Epidermal melanocyte (primary cell): ENCODE results near the gene LRIG1.

Experiments used
- DNase-seq: peaks from one replicate; pipeline ENCODE4 v3.0.0; 2011; ENCODE audit warnings: low spot score; ENCODE audit not compliant: insufficient read length

The LRIG1 gene

DNA sequence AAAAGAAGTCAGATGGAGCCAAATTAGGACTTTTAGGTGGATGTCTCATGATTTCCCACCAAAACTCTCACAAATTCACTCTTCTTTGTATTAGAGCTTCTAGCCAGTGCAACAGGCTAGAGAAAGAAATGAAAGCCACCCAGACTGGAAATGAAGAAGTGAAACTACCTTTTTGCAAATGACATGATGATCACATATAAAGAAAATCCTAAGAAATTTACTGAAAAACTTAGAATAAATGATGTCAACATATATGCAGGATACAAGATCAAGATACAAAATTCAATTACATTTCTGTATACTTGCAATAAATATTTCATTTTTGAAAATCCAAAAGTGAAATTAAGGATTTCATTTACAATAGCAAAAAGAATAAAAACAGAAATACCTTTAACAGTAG lies 110.8 kb downstream of the LRIG1 start:
- no peak for DNase-seq

DNA sequence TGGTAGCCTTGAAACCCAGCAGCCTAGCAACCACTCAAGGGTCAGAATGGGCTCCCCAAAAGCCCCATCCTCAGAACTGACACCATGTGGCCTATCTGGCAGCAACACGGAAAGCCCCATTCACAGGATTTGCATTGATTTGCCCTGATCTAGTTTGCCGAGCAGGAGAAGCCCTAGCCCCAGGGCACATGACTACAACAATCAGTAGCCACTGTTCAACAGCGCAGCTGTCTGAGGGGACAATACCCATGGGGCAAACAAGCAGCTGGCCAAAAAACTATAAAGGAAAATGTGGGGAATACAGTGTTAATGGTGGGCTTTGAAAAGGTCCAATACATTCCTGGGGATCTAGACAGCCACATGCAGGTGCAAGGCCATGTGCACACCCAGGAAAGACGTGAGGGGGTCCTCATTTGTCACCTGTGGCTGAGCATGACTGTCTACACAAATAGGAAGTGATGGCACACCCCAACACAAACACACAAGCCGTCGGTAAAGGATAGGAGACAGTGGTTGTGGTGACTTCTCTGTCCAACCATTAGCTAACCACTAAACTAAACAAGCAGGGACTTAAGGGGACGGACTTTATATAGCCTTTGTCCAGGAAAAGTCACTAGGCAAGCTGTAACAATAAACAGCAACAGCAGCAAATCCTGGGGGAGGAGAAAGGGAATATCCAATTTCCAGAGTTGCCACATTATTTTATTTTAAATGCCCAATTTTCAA lies 113.7 kb downstream of the LRIG1 start:
- no peak for DNase-seq

DNA sequence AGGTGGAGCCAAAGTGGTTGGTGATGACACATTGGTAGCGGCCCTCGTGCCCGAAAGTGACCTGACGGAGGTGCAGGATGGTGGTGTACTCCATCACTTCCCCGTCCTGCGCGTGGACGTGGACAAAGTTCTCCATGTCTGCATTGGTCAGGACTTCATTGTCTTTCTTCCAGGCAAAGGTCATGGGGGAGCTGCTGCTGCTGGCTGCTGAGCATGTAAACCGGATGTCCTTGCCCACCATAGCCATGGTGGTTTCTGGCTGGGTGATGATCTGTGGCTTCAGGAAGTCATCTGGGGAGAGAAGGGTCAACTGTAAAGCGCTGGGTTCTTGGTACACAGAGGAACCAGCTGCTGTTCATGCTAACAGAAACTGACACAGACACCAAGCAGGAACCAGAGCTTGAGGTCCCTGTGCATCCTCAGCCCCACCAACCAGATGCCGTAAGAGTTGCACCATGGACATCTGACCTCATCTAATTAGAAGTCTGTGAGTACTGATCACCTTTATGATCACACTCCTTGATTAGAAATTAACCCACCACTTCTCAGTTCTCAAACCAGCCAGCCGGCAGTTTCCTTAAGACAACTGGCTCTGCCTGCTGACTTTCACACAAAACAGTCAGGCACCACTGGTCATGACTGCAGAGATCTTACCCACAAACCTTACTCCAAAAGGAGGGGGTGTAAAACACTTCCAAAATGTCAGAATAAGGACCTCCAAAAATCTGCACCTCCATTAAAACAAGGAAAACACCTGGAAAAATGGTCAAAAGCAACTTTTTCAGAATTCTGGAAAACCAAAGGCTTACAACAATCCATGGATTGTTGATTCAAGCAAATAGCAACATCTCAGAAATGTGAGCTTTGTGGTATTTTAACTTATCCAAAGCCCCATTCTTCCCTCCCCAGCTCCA lies 114.6 kb downstream of the LRIG1 start:
- no peak for DNase-seq

DNA sequence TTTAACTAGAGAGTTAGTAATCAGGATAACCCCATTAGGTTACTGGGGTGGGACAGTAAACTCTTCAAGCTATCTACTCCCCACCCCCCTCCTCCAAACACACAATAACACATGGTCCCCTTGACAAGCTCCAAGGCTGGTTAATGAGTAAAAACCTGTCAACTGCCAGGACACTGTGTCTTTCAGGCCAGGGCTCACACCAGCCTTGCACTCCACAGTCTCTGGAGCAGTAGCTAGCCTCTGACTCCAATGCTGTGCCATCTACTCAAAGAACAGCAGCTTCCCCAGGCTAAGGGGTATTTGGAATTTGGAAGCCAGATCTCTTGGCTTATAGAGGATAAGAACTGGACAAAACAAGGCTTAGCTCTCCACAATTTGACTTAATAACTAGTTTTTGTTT lies 115.8 kb downstream of the LRIG1 start:
- no peak for DNase-seq

DNA sequence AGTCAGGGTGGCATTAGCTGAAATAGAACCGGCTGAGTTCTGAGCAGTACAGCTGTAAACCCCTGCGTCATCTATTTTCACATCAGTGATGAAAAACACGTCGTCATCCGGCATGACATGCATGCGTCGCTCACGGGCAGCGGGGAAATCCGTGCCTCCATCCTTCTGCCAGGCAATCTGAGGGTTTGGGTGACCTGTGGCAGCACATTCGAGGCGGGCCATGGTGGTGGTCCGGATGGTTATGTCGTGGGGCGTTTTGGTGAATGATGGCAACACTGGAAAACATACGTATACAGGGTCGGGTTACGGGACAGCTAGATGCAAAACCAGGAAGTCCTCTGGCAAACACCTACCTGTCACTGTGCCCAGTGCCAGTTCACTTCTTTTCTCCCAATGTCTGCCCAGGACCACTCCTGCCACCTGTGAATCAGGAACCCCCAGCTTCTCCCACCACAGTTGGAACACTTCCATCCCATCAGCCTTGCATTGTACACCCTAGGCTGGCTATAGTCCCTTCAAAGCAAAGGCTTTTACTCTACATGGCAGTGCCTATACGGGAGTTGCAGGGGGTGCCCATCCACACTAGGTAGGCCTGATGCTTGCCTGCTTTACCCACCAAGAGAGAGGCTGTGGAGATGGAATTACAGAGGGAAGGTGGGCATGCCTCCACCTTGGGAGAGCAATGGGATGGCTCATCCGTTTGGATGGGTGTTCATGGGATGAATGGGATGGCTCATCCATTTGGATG lies 116.7 kb downstream of the LRIG1 start:
- no peak for DNase-seq

DNA sequence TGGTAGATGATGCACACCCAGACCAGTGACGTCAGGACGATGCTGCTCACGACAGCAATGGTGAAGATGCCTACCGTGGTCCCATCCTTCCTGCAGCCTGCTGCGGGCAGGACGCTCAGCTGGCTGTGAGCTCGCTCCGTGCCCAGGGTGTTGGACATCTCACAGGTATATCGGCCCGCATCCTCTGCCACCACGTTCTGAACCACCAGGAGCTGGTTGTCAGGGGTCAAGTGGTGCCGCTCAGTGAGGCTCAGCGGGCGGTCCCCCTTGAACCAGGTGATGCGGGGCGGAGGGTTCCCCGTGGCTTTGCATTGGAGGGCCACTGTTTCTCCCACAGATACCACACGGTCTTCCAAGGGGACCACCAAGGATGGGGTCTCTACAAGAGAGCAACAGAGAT lies 117.8 kb downstream of the LRIG1 start:
- DNase-seq = no peak

DNA sequence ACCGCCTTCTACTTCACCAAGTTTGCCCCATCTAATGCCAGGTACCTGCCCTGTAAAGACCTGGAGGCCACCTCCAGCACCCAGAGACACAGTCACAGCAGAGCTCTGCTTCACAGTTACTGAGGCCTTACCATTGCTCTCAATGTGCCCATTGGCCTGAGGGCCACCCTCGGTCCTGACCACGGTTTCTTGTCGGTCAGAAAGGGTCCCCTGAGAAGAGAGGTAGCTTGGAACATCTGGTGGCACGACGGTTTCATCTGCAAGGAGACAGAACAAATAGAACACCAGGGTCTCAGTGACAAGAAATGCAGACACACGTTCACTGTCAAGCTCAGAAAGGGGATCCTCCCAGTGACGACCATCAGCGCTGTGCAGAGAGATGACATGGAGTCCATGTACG lies 118.7 kb downstream of the LRIG1 start:
- no peak for DNase-seq

DNA sequence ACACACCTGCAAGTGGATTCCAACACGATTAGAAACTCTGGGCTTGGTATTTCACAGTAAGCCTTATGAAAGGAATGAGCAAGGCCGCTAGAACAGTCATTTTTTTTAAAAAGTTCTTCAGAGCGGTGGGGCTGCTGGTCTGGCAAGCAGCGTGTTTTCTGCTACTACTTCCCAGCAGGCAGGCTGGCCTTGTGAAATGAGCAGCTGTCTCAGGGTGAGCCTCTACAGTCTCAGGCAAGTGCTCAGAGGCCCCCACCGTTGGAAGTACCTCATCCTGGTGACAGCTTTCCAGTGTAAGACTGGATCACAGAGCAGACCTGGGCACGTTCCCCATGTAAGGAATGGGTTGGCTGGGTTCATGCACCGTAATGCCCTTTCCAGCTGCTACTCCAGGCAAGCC lies 119.2 kb downstream of the LRIG1 start:
- no peak for DNase-seq

DNA sequence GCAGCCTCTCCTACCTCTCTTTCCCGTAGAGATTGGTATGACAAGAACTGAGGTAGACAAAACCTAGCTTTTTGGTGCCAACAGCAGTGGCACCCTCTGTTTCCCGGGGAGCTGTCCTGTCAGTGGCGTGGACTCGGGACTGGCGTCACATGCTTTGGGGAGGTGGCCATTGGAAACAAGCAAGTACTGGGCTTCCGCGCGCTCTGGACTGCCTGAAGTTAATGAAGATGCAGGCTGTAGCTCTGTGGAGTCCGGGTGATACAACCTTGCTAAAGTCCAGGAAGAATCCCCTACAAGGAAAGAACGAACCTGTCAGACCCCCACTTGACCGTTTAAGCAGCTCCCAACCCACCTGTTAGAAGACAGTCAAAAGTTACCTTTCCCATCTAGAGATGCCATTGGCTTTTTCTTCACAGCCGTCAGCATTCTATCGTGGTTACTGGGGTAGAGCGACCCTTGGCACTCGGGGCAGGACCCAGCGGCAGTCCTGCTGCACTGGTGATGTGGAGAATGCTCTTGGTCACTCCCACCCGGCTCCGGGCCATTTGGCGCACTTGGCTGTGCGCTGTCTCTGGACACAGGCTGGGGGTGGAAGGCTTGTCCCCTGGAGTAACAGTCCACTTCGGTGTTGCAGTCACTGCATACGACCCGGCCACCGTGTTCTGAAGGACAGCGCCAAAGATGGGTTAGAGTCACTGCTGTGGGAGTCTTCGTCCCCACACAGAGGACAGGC lies 120.5 kb downstream of the LRIG1 start:
- no peak for DNase-seq

DNA sequence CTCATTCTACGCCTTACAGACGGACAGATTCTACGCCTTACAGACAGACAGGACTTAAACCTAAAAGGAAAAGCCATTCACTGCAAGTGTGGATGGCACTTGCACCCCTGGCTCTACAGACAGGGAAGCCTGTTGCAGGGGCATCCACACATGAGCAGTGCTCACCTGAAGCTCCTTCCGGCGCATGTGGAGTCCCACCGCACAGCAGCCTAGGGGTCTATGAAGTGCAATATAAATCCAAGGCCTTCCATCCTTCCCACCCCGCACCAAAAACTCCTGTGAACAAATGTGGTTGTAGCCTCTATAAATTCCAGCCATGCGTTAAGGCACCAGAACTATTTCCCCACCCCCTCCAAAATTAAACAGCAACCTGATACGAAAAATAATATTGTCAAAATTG lies 121.3 kb downstream of the LRIG1 start:
- DNase-seq = no peak

DNA sequence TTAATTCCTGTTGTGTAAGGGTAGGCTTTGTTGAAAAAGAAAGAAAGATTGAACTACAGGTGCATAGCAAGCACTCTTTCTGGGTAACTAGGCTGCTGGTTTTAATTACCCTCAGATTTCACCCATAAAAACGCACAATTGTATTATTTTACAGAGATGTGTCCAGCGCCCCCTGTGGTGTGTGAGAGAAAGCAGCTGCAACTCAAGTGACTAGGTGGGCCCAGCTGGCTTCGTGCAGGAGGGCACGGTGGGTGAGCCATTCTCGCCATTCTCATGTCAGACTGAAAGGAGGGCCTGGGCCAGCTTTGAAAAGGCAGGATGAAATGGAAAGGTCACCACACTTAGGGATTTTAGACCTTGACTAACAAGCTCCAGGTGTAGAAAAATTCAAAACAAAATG lies 122.6 kb downstream of the LRIG1 start:
- no peak for DNase-seq

DNA sequence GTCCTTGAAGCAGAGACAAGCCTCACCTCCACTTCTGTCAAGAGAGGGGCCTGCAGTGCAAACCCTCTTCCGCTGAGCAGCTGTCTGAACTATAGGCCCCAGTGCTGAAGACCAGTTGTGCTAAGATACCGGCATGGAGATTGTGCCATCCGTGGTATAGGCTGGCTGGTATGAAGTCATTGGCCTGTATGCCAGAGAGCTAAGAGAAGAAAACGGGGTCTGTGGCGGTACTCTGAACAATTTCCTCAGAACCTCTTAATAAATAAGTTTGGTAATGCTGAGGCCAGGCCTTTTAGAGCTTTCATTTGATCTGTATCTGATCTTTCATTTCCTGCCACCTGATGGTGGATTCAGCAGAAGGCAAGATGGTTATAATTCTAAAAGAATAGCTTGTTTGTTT lies 123.0 kb downstream of the LRIG1 start:
- no peak for DNase-seq

DNA sequence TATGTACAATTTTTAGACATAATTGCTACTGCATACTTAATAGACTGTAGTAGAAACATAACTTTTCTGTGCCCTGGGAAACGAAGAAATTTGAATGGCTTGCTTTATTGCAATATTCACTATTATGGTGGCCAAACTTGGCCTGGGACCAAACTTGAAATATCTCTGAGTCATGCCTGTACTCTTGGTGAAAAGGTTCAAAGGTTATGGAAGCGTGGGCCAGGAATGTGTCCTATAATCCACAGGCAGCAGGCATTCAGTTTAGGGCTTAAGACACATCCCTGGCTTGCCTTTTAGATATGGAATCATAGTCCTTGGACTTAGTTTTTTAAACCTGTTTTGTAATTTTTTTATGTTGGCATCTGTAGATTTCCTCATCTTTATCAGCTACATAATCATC lies 124.3 kb downstream of the LRIG1 start:
- no peak for DNase-seq

DNA sequence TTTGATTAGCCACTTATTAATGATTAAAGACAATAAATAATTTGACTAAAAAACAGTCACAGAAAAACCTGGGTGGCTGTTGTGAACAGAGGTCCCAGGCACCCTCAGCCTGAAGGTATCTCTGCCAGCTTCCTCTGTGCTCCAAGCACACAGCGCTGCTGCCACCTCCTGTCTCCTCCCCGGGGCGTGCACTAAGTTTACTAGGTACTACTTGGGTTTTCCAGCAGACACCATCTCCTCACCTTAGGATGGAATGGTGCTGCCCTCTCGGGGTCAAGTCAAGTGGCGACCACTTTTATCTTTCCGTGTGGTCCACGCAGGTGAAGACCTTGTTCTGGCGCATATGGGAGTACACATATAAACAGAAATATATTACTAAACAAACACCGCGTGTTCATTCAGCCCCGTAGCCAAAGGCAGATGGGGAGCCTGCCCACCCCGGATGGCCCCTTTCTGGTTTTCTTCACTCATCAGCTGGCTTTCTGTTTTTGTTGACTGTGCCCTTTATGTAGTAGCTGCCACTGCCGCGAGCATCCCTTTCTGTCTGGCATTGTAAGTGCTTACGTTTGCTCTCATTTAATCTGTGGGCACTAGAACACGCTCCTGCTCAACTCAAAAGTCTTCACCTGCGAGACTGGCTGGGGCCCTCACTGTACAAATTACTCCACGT lies 128.0 kb downstream of the LRIG1 start:
- DNase-seq = no peak

DNA sequence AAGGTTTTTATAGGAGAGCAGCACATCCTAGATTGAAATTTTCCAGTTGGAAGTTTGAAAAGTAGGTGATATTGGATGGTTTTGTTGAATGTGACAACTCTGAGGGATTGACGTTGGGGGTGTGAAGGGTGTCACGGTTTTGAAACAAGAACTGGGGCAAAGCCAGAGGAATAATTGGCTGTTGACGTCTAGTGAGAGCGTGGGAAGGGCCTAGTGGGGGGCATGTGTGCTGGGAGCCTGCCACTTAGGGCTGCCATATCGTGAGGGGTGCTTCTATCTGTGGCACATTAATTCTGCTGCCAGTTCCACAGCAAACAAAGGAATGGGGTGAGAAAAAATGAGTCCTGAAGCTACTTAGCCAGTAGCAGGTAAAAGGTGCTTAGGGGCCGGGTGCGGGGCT lies 129.4 kb downstream of the LRIG1 start:
- DNase-seq = no peak

DNA sequence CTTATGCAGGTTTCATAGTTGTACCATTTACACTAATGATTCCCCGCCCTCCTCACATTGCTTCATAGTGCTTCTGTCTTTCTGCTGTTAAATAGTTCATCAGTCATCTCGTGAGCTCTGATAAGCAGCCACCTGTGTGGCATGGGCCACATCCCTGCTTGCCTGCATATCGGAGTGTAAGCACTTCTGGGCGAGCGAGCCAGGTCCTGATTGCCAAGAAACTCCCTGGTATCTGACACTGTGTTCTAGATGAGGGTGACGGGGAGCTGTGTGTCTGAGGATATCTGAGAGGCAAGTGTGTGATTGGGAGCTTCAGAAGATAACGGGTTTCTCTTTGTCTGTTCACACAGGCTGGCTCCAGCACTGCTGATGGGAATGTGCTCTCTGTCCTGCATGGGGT lies 130.6 kb downstream of the LRIG1 start:
- no peak for DNase-seq

DNA sequence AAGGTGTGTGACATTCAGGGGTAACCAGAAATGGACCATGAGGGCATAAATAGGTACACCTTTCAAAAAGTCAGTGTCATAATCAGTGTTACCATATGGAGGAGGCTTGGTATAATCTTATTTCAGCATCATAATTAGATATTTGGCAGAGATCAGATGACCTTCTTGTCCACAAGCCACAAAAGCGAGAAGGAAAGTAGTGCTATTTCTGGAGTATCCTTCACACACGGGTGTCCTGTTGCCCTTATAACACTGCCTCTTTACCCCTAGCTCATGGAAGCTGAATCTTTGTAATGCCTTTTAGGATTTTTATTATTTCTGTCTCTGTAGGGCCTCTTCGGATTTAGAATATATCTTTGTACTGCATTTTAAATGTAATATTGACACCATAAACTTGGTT lies 132.8 kb downstream of the LRIG1 start:
- DNase-seq = no peak

DNA sequence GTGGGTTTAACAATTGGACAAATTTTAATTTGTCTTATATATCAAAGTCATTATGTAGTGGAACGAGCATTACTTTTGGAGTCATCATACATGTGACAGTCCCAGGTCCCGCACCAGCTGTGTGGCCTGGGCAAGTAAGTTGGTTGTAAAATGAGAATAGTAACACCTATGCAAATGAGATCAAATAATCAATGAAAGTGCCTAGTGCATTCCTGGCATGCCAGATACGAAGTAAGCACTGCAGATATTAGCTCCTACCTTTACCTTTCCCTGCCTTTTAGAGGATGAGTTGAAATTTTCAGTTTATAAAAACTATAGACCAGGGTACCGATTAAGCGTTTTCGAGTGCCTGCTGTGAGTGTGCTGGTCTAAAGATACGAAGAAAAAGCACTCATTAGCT lies 134.1 kb downstream of the LRIG1 start:
- no peak for DNase-seq

DNA sequence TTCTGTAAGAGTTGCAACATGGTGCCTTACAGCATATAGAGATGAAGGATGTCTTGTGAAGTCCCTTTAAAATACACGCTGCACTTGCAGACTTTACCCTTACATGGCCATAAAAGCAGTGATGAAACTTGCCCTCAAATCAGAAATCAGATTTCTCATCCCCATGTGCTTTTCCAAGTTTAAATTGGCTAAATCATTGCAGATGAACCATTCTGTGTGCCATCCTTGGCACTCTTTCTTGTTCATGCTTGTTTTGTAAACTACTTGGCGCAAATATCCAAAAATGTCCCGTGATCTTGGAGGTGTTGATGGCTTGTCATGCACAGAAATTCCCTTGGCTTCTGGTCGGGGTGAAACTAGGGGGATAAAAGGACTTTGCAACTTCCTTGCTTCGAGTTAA lies 135.7 kb downstream of the LRIG1 start:
- DNase-seq = no peak

DNA sequence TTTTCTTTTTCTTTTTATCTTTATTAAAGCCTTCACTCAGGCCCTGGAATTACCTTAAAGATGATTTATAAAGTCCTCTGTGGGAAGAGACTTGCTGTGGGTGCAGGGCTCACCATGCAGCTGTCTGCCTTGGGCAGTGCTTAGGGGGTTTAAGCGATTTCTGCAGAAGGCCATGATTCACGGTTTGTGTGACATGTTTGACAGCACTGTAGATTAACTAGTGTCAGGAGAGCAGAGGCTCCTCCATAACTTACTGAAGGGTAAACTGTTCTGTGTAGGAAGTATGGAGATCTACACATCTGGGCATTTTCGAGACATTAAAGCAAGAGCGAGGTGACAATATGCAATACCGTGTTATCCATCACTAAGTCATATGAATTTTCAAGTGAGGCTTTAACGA lies 137.7 kb downstream of the LRIG1 start:
- no peak for DNase-seq

DNA sequence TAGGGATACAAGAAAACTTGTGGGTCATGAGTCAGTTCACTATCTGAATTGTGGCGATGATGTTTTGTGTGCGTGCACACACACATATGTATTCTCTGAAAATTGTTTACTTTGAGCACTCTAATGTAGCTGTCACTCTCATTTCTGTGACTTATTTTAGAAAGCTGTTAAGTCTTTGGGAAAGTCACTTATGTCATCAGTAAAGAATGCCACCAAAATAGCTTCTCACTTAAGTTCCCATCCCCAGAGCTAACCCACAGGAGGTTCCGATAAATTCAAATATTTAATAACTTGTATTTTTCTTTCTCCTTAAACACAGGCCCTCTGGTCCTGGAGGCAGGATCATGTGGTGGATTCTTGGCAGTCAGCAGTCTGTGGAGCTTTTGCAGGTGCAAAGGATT lies 138.3 kb downstream of the LRIG1 start:
- no peak for DNase-seq
